H7 (cell line): ENCODE results near the gene ERCC2. TPM values are rescaled to one million over a fixed set of nuclear protein-coding genes. Genes with fewer than 3 reads are reported as not detected.

Source experiments
- DNase-seq: peaks from one replicate; pipeline ENCODE4 v3.0.0; 2012
- H3K27me3 ChIP-seq: 2 replicates; pipeline ENCODE4 v1.6.0; 2011; ENCODE audit warnings: mild to moderate bottlenecking, low read length; ENCODE audit not compliant: control insufficient read depth, insufficient read depth
- H3K36me3 ChIP-seq: replicated peaks from 2 replicates; pipeline ENCODE4 v1.5.1; 2011; ENCODE audit warnings: low read length; ENCODE audit not compliant: control insufficient read depth, insufficient read depth
- H3K4me3 ChIP-seq: 2 replicates; pipeline ENCODE4 v1.5.1; 2011; ENCODE audit warnings: low read depth, mild to moderate bottlenecking, control low read depth, low read length, moderate library complexity; ENCODE audit not compliant: insufficient read depth
- total RNA-seq: library from RNA; depleted of rRNA; stranded (reverse); fragments of >200 nt; shearing (Covaris generic); gene quantifications from 2 replicates; pipeline ENCODE4 v1.2.3, GENCODE V29; 2014

Gene ERCC2
- total RNA-seq, 1 experiment from 2014 or later, result 54.2 TPM

GRCh38 chr19:45380107-45380506 is 9.7 kb upstream of the ERCC2 start:
- H3K27me3 ChIP-seq, result peaks cover 5% of the 10 kb centered on the region
- no peak overlapping the region for H3K4me3 ChIP-seq
- peak; percentile 22 for DNase-seq
- no peaks in the 10 kb centered on the region for H3K36me3 ChIP-seq

GRCh38 chr19:45376045-45376724 is 5.8 kb upstream of the ERCC2 start:
- Histone ChIP-seq H3K27me3 (no peaks in the 10 kb centered on the region), H3K4me3 (no peak overlapping the region), H3K36me3 (no peaks in the 10 kb centered on the region)
- DNase-seq, result peak; percentile 76

- DNase-seq, result peak; percentile 68
- Histone ChIP-seq H3K4me3 (no peak overlapping the region), H3K27me3 (no peaks in the 10 kb centered on the region), H3K36me3 (peaks cover 13% of the 10 kb centered on the region)
Observed at GRCh38 chr19:45368737-45369340, 1.5 kb downstream of the ERCC2 start.

- no peak for DNase-seq
- H3K4me3 ChIP-seq, result no peak overlapping the region
- peaks cover 14% of the 10 kb centered on the region for H3K36me3 ChIP-seq
- no peaks in the 10 kb centered on the region for H3K27me3 ChIP-seq
Observed at GRCh38 chr19:45368127-45368526, 2.2 kb downstream of the ERCC2 start.

- peak; percentile 30 for DNase-seq
- Histone ChIP-seq H3K36me3 (peaks cover 34% of the 10 kb centered on the region), H3K4me3 (no peak overlapping the region), H3K27me3 (no peaks in the 10 kb centered on the region)
Observed at GRCh38 chr19:45364696-45365095, 5.7 kb downstream of the ERCC2 start.

GRCh38 chr19:45363861-45364459 is 6.4 kb downstream of the ERCC2 start:
- H3K36me3 ChIP-seq, result peaks cover 40% of the 10 kb centered on the region
- no peak overlapping the region for H3K4me3 ChIP-seq
- H3K27me3 ChIP-seq, result no peaks in the 10 kb centered on the region
- DNase-seq, result peak; percentile 57

GRCh38 chr19:45362291-45362690 is 8.1 kb downstream of the ERCC2 start:
- H3K4me3 ChIP-seq, result no peak overlapping the region
- DNase-seq, result peak; percentile 39
- no peaks in the 10 kb centered on the region for H3K27me3 ChIP-seq
- H3K36me3 ChIP-seq, result peaks cover 43% of the 10 kb centered on the region

GRCh38 chr19:45361608-45362007 is 8.8 kb downstream of the ERCC2 start:
- peak; percentile 30 for DNase-seq
- Histone ChIP-seq H3K4me3 (no peak overlapping the region), H3K36me3 (peaks cover 48% of the 10 kb centered on the region), H3K27me3 (no peaks in the 10 kb centered on the region)

- DNase-seq, result peak; percentile 40
- Histone ChIP-seq H3K4me3 (no peak overlapping the region), H3K36me3 (peaks cover 65% of the 10 kb centered on the region), H3K27me3 (no peaks in the 10 kb centered on the region)
Observed at GRCh38 chr19:45358213-45358792, 12.1 kb downstream of the ERCC2 start.

- peak; percentile 54 for DNase-seq
- Histone ChIP-seq H3K4me3 (no peak overlapping the region), H3K36me3 (peaks cover 62% of the 10 kb centered on the region), H3K27me3 (no peaks in the 10 kb centered on the region)
Observed at GRCh38 chr19:45357445-45357783, 13.0 kb downstream of the ERCC2 start.

- Histone ChIP-seq H3K4me3 (no peak overlapping the region), H3K27me3 (no peaks in the 10 kb centered on the region), H3K36me3 (peaks cover 62% of the 10 kb centered on the region)
- DNase-seq, result peak; percentile 30
Observed at GRCh38 chr19:45356760-45357444, 13.5 kb downstream of the ERCC2 start.

GRCh38 chr19:45355910-45356309 is 14.5 kb downstream of the ERCC2 start:
- no peak overlapping the region for H3K4me3 ChIP-seq

GRCh38 chr19:45355402-45355801 is 15.0 kb downstream of the ERCC2 start:
- H3K36me3 ChIP-seq, result peaks cover 58% of the 10 kb centered on the region
- H3K4me3 ChIP-seq, result no peak overlapping the region
- DNase-seq, result peak; percentile 28
- no peaks in the 10 kb centered on the region for H3K27me3 ChIP-seq

More at GRCh38 chr19:45355910-45356309, 14.5 kb downstream of the ERCC2 start:
- Histone ChIP-seq H3K36me3 (peaks cover 59% of the 10 kb centered on the region), H3K27me3 (no peaks in the 10 kb centered on the region)
- DNase-seq, result peak; percentile 32

GRCh38 chr19:45354241-45354842 is 16.0 kb downstream of the ERCC2 start:
- Histone ChIP-seq H3K27me3 (no peaks in the 10 kb centered on the region), H3K4me3 (no peak overlapping the region), H3K36me3 (peaks cover 55% of the 10 kb centered on the region)
- peak; percentile 30 for DNase-seq
